ENCODE data around the gene RAC3. TPM values are rescaled to one million over a fixed set of nuclear protein-coding genes. Genes with fewer than 3 reads are reported as not detected.

RAC3 gene
- total and polyA plus RNA-seq, 2 experiments from 2014 or later, result 9.9 to 73.7 TPM

GRCh38 chr17:82022310-82022980 lies 9.0 kb upstream of the RAC3 start, which contains the start of gene CENPX:
TSS of gene CENPX (minus strand) at chr17:82022878. CDS start at chr17:82022861, 17 bp downstream.
- Histone ChIP-seq H3K9me3 (ENCODE audit: low read depth) (no peaks in the 10 kb centered on the region), H3K36me3 (no peaks in the 10 kb centered on the region), H3K4me3 (peak within 1 kb of the TSS; percentile 61), H3K27me3 (no peaks in the 10 kb centered on the region), H3K27ac (no peak within 1 kb of the TSS), H3K4me1 (ENCODE audit: low read depth) (no peaks in the 10 kb centered on the region)
- no peak for TF ChIP-seq CTCF (IDR thresholded peaks at IDR 0.05; ENCODE audit: low read depth, low read length)
- no peak for DNase-seq (ENCODE audit: low read depth in 1 of 2, low spot score in 1 of 2)

- Histone ChIP-seq H3K4me3 (peak within 1 kb of the TSS; percentile 61), H3K4me1 (ENCODE audit: low read depth) (no peaks in the 10 kb centered on the region), H3K27me3 (no peaks in the 10 kb centered on the region), H3K36me3 (no peaks in the 10 kb centered on the region), H3K9me3 (ENCODE audit: low read depth) (no peaks in the 10 kb centered on the region), H3K27ac (no peak within 1 kb of the TSS)
- peak; percentile 100 for DNase-seq (ENCODE audit: low read depth in 1 of 2, low spot score in 1 of 2)
- TF ChIP-seq CTCF (IDR thresholded peaks at IDR 0.05; ENCODE audit: low read depth, low read length), result no peak
These were observed 8.5 kb upstream of the RAC3 start, which contains the start of gene LRRC45 for GRCh38 chr17:82022981-82023446. TSS of gene LRRC45 (plus strand) at chr17:82023305. CDS start at chr17:82023644, 339 bp downstream.

GRCh38 chr17:82023447-82024241 lies 7.8 kb upstream of the RAC3 start:
- H3K36me3 ChIP-seq, result no peaks in the 10 kb centered on the region
- TF ChIP-seq CTCF (IDR thresholded peaks at IDR 0.05; ENCODE audit: low read depth, low read length), result no peak
- no peak overlapping the region for H3K27ac ChIP-seq
- no peaks in the 10 kb centered on the region for H3K4me1 ChIP-seq (ENCODE audit: low read depth)
- DNase-seq (ENCODE audit: low read depth in 1 of 2, low spot score in 1 of 2), result peak; percentile 26 to 57
- H3K27me3 ChIP-seq, result no peaks in the 10 kb centered on the region
- peak overlapping the region; percentile 53 for H3K4me3 ChIP-seq
- H3K9me3 ChIP-seq (ENCODE audit: low read depth), result no peaks in the 10 kb centered on the region

- Histone ChIP-seq H3K36me3 (no peaks in the 10 kb centered on the region), H3K4me1 (ENCODE audit: low read depth) (no peaks in the 10 kb centered on the region), H3K27ac (no peak overlapping the region), H3K4me3 (no peak overlapping the region), H3K9me3 (ENCODE audit: low read depth) (no peaks in the 10 kb centered on the region), H3K27me3 (no peaks in the 10 kb centered on the region)
- TF ChIP-seq CTCF (IDR thresholded peaks at IDR 0.05; ENCODE audit: low read depth, low read length), result no peak
- DNase-seq (ENCODE audit: low read depth in 1 of 2, low spot score in 1 of 2), result no peak
These were observed 6.6 kb upstream of the RAC3 start for GRCh38 chr17:82024859-82025258.

GRCh38 chr17:82025401-82026107 lies 5.9 kb upstream of the RAC3 start:
- DNase-seq (ENCODE audit: low read depth in 1 of 2, low spot score in 1 of 2), result no peak
- Histone ChIP-seq H3K9me3 (ENCODE audit: low read depth) (no peaks in the 10 kb centered on the region), H3K27ac (no peak overlapping the region), H3K36me3 (no peaks in the 10 kb centered on the region), H3K27me3 (no peaks in the 10 kb centered on the region), H3K4me1 (ENCODE audit: low read depth) (no peaks in the 10 kb centered on the region), H3K4me3 (no peak overlapping the region)
- TF ChIP-seq CTCF (IDR thresholded peaks at IDR 0.05; ENCODE audit: low read depth, low read length), result no peak
